Stimulated activated CD8-positive, alpha-beta memory T cell treated with anti-CD3 and anti-CD28 coated beads, Interleukin-7, amount 100 ng/mL, for 48 hours (primary cell): ENCODE data around the gene WNT16.

ENCODE experiments used
- DNase-seq, 2 donors: peaks; one replicate each; pipeline ENCODE4 v3.0.0-alpha.2; 2020; ENCODE audit warnings: low read depth in 1 of 2; ENCODE audit errors: extremely low read depth in 1 of 2

WNT16 gene

DNA sequence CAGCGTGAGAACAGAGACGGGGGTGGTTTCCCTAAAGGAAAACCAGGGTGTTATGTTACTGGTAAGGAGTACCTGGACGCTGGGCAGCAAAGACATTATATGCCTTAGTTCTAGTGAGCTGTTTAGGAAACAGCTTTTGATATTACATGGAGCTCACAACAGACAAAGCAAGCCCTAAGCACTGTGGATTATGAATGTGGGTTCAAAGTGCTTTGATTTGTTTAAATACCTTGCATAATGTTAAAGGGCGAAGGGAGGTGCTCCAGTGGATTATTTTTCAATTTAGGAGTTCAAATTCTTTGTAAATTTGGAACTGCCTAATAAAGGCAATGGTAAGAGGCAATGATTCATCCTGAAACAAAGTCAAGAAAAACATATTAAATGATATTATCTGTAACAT, 13.8 kb downstream of the WNT16 start:
- DNase-seq = no peak

DNA sequence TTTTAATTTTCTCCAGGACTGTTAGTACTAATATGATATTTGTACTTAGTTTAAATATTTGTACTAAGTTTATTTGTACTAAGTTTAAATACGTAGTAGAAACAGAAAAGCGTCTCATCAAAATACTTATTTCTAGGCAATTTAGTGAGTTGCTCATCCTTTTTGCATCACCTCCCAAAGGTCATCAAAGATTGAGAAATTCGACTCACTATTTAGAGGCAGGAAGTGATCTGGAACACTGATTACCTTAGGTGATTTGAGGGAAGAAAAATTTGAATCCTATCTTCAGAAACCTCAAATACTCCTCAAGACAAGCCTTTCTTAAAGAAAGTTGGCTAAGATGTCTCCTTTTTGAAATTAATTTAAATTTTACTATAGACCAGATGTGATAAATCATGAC, 14.5 kb downstream of the WNT16 start:
- DNase-seq = no peak

- no peak for DNase-seq
Measured at GRCh38 chr7:121344093-121344492, 15.3 kb downstream of the WNT16 start.

GRCh38 chr7:121344497-121344896, 15.7 kb downstream of the WNT16 start:
- no peak for DNase-seq

GRCh38 chr7:121351682-121352081, 22.9 kb downstream of the WNT16 start:
- DNase-seq = no peak

DNA sequence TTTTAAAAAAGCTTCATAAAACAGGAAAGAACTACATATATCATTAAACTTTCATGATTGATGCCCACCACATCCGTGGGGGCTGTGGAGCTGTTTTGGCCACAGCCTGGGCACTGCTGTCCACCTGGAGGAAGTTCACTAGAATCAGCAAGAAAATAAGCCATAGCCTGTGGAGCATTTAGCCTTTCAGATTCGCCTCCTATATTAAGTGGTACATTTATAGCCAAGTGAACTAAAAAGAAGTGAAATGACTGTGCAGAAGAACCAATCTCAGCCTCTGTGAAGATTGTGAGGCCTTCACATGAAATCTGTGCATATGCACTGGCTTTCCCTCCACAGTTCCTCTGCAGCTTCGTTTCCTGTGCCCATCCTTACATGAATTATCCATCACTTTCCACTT, 23.5 kb downstream of the WNT16 start:
- no peak for DNase-seq

DNA sequence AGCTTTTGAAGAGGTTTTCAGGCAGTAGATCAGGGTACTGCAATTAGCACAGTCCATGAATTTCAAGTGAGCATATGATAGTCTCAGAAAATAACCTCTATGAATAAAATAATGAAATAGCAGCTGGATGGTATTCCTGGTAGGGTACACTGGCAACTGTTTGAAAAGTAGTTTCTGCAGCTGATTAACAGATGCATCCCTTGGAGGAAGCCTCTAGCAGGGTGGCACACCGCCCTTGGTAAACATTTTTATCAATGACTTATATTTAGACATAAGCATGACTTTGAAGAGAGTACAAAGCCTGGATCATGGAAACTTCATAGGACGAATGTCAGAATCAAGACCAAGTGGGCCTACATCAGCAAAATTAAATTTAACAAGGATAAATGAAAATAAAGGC, 26.8 kb downstream of the WNT16 start:
- DNase-seq = no peak

DNA sequence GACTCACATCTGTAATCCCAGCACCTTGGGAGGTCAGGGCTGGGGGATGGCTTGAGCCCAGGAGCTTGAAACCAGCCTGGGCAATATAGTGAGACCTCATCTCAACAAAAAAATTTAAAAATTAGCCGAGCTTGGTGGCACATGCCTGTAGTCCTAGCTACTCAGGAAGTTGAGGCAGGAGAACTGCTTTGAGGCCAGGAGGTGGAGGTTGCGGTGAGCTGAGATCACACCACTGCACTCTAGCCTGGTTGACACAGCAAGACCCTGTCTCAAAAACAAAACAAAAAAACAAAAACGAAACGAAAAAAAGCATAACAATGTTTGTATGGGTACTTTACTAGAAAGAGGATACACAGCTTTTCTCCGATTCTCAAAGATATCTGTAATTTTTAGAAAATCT, 31.8 kb downstream of the WNT16 start:
- DNase-seq = no peak

- DNase-seq = no peak
Measured at GRCh38 chr7:121366852-121367431, 38.1 kb downstream of the WNT16 start.

DNA sequence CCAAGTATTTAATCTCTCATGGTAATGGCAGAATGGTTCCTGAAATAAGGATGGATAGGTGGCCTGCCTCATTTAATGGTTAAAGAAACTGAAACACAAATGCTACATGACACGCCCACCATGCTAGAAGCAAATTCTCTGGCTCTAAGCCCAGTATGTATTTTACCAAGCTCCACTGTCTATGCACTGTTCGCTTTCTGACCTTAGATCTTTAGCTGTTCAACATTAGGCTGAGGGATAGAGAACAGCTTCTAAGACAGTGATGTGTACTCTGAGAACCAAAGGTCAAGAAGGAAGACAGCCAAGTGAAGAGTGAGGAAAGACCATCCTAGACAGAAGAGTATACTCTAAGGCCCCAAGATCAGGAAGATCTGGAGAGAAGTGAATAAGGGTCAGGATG, 40.7 kb downstream of the WNT16 start:
- no peak for DNase-seq

DNA sequence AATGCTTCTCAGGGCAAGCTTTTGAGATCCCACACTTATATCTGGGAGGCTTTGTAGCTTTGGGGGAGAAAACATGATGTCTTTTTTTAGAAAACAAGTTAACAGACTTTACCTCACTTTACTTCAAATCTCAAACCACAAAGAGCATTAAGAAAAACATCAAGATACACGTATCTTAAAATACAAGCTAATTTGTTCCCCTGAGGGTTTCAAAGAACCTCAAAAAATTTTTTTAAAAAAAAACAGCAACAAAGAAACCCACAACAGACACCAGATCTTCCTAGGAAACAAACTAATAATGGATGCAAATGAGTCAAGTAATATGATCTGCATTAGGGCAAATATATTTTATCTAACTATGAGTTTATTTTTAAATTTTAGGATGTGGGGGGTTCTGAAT, 42.6 kb downstream of the WNT16 start:
- DNase-seq = no peak

GRCh38 chr7:121371883-121372282, 43.1 kb downstream of the WNT16 start:
- no peak for DNase-seq

GRCh38 chr7:121372376-121373010, 43.7 kb downstream of the WNT16 start:
- DNase-seq = no peak

DNA sequence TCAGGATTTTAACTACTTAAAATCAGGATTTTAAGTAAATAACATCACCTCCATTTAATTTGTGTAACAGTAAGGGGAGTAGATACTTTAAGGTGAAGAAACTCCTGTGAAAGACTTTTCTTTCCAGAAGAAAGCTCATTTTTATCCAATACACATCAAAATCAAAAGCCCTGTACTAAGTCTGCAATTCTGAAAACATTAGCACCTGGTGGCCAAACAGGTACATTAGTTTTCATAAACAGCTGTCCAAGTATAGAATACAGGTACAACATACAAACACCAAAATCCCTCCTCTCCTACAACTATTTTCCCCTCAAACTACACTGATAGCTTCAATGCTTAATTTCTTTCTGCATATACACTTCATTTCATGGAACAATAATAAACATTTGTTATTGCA, 44.4 kb downstream of the WNT16 start:
- DNase-seq = no peak

DNA sequence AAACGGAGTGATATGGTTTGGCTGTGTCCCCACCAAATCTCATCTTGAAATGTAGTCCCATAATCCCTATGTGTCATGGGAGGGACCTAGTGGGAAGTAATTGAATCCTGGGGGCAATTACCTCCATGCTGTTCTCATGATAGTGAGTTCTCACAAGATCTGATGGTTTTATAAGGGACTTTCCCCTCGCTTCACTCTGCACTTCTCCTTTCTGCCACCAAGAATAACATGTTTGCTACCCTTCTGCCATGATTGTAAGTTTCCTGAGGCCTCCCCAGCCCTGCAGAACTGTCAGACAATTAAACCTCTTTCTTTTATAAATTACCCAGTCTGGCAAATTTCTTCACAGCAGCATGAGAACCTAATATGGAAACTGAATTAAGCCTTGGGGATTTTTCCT, 48.2 kb downstream of the WNT16 start:
- DNase-seq = no peak

- no peak for DNase-seq
Measured at GRCh38 chr7:121379930-121380329, 51.1 kb downstream of the WNT16 start.

GRCh38 chr7:121382473-121382872, 53.7 kb downstream of the WNT16 start:
- no peak for DNase-seq

DNA sequence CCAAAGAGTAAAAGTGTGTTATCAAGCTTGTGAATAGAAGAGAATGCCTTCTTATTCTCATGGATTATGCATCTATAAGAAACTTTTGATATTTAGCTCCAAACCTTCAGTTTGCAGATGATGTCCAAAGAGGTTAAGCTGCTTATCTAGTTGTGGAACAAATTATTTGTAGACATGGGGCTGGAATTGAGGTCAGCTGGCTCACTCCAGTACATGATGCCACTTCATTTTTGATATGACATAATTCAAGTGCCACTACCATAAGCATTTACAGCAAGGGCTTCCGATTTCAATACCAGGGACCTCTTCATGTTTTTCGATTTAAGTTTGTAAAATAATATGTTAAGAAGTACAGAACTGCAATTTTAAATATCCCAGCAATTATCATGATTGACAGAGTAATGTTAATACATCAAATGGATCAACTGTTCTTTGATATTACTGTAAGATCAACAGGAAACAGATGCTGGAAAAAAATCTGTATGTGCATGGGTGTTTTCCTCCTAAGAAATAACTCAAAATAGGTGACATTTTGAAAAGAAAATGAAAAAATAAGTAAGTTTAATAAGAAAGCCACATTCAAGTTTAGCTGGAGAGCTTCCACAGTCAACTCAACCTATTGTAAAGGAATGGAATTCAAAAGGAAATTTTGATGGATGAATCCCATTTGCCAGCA, 54.6 kb downstream of the WNT16 start:
- DNase-seq = no peak

GRCh38 chr7:121384265-121384664, 55.5 kb downstream of the WNT16 start:
- no peak for DNase-seq

DNA sequence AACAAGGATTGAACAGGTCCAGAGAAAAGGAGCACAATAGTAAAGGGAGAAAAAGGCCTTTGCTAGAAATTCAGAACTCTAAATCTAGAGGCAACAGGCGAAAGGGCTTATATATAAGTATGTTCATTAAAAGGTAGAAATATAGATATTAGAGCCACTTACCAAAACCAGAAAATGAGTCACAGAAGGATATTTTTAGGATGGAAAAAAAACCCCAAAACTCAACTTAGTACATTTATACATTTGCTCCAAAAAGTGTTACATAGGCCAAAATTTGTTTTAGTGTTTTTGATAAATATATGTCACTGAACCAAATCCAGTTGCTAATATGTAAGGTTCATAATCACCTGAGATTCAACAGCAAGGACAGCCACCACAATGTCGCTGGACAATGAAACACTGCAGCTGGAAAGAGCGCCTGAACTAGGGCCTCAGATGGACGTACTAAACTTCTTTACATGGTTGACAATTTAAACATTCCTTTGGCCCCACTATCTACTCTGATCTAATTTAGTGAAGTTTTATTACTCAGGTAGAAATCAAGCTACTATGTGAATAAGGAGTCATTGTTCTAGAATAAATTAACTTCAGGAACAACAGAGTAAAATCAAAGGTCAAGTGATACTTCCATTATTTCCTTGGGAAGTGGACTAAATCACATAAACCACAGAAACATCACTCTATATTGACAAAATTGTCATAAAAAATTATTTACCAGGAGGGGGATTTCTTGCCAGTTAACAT, 56.4 kb downstream of the WNT16 start:
- no peak for DNase-seq

GRCh38 chr7:121385800-121386179, 57.0 kb downstream of the WNT16 start:
- DNase-seq = no peak

DNA sequence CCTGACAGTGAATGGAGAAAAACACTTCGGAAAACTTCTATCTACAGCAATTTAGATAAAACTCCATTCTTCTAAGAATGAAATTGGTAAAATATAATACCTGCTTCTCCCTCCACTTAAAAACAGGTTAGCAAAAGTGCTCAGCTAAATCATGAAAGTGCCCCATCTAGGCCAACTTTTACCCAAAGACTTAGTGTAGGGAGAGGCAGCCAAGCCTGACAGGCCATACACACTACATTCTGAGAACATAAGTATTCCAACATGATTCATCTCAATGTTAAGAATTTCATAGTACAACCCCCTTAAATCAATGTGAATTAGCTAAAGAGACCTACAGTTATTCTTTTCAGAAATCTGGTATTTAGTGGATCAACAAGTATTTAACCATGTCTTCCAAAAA, 60.1 kb downstream of the WNT16 start:
- no peak for DNase-seq
